Measurements from ENCODE around the gene ELL.

DNA sequence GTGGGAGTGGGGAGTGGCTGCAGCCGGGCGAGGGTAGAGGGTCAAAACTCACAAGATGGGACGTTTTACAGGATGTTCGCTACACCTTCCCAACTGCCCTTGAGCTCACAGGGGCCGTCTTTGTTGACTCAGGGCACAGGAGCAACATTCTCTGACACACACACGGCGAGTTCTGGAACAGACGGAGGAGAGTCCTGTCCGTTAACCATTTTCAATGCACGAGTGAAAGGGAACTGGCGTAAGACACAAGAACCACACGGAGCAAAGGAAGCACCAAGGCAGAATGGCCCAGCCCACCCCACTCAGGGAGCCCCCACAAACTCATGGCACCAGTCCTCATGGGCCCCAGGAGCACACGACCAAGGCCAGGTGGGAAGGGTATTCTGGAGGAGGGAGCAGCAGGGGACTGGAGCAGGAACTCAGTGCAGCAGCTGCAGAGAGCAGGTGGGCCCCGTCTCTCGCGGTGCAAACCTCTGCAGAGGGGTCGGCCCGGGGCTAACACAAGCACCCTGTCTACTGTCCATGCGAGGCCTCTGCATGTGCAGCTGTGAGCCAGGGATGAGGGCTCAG is 46.0 kb downstream of the ELL start:
- TF ChIP-seq POLR2A (IDR thresholded peaks at IDR 0.05): no peak
- TF ChIP-seq, protein P1, sequence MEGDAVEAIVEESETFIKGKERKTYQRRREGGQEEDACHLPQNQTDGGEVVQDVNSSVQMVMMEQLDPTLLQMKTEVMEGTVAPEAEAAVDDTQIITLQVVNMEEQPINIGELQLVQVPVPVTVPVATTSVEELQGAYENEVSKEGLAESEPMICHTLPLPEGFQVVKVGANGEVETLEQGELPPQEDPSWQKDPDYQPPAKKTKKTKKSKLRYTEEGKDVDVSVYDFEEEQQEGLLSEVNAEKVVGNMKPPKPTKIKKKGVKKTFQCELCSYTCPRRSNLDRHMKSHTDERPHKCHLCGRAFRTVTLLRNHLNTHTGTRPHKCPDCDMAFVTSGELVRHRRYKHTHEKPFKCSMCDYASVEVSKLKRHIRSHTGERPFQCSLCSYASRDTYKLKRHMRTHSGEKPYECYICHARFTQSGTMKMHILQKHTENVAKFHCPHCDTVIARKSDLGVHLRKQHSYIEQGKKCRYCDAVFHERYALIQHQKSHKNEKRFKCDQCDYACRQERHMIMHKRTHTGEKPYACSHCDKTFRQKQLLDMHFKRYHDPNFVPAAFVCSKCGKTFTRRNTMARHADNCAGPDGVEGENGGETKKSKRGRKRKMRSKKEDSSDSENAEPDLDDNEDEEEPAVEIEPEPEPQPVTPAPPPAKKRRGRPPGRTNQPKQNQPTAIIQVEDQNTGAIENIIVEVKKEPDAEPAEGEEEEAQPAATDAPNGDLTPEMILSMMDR (IDR thresholded peaks at IDR 0.05): no peak
